Measurements from ENCODE around the gene ADCK1. TPM values are rescaled to one million over a fixed set of nuclear protein-coding genes. Genes with fewer than 3 reads are reported as not detected.

Gene ADCK1
- total and polyA plus RNA-seq, 2 of the 13 experiments (the other 11 are each of a cell fraction or from before 2014, with no cell fraction given), result 3.9 to 6.3 TPM

GRCh38 chr14:77799863-77800730 lies at the start of gene ADCK1 (continued):
- TF ChIP-seq, protein P1, sequence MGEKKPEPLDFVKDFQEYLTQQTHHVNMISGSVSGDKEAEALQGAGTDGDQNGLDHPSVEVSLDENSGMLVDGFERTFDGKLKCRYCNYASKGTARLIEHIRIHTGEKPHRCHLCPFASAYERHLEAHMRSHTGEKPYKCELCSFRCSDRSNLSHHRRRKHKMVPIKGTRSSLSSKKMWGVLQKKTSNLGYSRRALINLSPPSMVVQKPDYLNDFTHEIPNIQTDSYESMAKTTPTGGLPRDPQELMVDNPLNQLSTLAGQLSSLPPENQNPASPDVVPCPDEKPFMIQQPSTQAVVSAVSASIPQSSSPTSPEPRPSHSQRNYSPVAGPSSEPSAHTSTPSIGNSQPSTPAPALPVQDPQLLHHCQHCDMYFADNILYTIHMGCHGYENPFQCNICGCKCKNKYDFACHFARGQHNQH (CRISPR knock-in tag; IDR thresholded peaks at IDR 0.05), result 0 out of 2 replicates have a peak, but pooled peaks have one; percentile 12
- TF ChIP-seq HDAC1 (CRISPR knock-in tag; IDR thresholded peaks at IDR 0.05) (peak; percentile 96), ZNF687 (CRISPR knock-in tag; IDR thresholded peaks at IDR 0.05) (peak; percentile 97), ZNF782 (CRISPR knock-in tag; IDR thresholded peaks at IDR 0.05; ENCODE audit: borderline replicate concordance) (0 out of 2 replicates have a peak, but pooled peaks have one; percentile 58), FIP1L1 (IDR thresholded peaks at IDR 0.05; ENCODE audit: borderline replicate concordance, insufficient read depth, low read depth, low read length) (no peak), IKZF4 (CRISPR knock-in tag; IDR thresholded peaks at IDR 0.05; ENCODE audit: borderline replicate concordance, low read depth, not compliant biosample characterization) (peak; percentile 62), ARHGAP35 (CRISPR knock-in tag; IDR thresholded peaks at IDR 0.05; ENCODE audit: borderline replicate concordance) (peak; percentile 72; the same call in 1 of the 2 replicates), TBX3 (IDR thresholded peaks at IDR 0.05; ENCODE audit: borderline replicate concordance) (peak; percentile 38; the same call in 1 of the 2 replicates), ZNF281 (CRISPR knock-in tag; IDR thresholded peaks at IDR 0.05; ENCODE audit: borderline replicate concordance) (peak; percentile 57; the same call in 1 of the 2 replicates), ZNF235 (CRISPR knock-in tag; IDR thresholded peaks at IDR 0.05; ENCODE audit: borderline replicate concordance) (0 out of 2 replicates have a peak, but pooled peaks have one; percentile 59), ZNF230 (CRISPR knock-in tag; IDR thresholded peaks at IDR 0.05) (peak; percentile 60; the same call in 1 of the 2 replicates)
- TF ChIP-seq, protein P2, sequence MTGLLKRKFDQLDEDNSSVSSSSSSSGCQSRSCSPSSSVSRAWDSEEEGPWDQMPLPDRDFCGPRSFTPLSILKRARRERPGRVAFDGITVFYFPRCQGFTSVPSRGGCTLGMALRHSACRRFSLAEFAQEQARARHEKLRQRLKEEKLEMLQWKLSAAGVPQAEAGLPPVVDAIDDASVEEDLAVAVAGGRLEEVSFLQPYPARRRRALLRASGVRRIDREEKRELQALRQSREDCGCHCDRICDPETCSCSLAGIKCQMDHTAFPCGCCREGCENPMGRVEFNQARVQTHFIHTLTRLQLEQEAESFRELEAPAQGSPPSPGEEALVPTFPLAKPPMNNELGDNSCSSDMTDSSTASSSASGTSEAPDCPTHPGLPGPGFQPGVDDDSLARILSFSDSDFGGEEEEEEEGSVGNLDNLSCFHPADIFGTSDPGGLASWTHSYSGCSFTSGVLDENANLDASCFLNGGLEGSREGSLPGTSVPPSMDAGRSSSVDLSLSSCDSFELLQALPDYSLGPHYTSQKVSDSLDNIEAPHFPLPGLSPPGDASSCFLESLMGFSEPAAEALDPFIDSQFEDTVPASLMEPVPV (CRISPR knock-in tag; IDR thresholded peaks at IDR 0.05), result peak; percentile 68; the same call in 1 of the 2 replicates
- TF ChIP-seq, protein P3, sequence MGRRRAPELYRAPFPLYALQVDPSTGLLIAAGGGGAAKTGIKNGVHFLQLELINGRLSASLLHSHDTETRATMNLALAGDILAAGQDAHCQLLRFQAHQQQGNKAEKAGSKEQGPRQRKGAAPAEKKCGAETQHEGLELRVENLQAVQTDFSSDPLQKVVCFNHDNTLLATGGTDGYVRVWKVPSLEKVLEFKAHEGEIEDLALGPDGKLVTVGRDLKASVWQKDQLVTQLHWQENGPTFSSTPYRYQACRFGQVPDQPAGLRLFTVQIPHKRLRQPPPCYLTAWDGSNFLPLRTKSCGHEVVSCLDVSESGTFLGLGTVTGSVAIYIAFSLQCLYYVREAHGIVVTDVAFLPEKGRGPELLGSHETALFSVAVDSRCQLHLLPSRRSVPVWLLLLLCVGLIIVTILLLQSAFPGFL (CRISPR knock-in tag; IDR thresholded peaks at IDR 0.05), result 0 out of 2 replicates have a peak, but pooled peaks have one; percentile 19

Data from HepG2 (cell line).